SU-DHL-6 (cell line): ENCODE results near the gene AMDHD2.

Experiments used
- CTCF ChIP-seq: fragments of 200-600 bp; sonication (generic); IDR thresholded peaks from one replicate; pipeline ENCODE4 v1.5.1; 2017; ENCODE audit warnings: antibody characterized with exemption, mild to moderate bottlenecking, low read length, moderate library complexity; ENCODE audit not compliant: insufficient read depth, poor library complexity, severe bottlenecking
- EZH2phosphoT487 ChIP-seq: fragments of 200-600 bp; sonication (generic), shearing (Covaris generic); conservative IDR thresholded peaks from 2 replicates; pipeline ENCODE4 v1.6.1; 2018; ENCODE audit warnings: mild to moderate bottlenecking, antibody characterized with exemption, low read length, moderate library complexity, mixed read lengths

GRCh38 chr16:2513405-2514332 is 6.5 kb upstream of the AMDHD2 start, which contains the start of gene ATP6V0C:
- no peak for TF ChIP-seq CTCF
- TF ChIP-seq EZH2phosphoT487 = no peak
